ENCODE data around the gene RUNX1. TPM values are rescaled to one million over a fixed set of nuclear protein-coding genes. Genes with fewer than 3 reads are reported as not detected.
"Not testable (repeated sequence)": the region's sequence is repeated elsewhere in the genome, so short reads cannot be mapped to it uniquely, and the experiment has no call there.

Gene RUNX1
- total RNA-seq, 1 experiment from 2014 or later: 3.9 TPM

- no peak for DNase-seq (ENCODE audit: low read depth, low spot score)
- in situ Hi-C loops (cut with HindIII; ENCODE audit: low pct_unique_long_range_greater_than_20kb, low sequenced_read_pairs): no loop called here
Observed at GRCh38 chr21:34969423-34970166, 79.5 kb downstream of the RUNX1 start.

GRCh38 chr21:34968414-34969333 lies 80.4 kb downstream of the RUNX1 start:
- no peak for DNase-seq (ENCODE audit: low read depth, low spot score)
- in situ Hi-C loops (cut with HindIII; ENCODE audit: low pct_unique_long_range_greater_than_20kb, low sequenced_read_pairs): no loop called here

- in situ Hi-C loops (cut with HindIII; ENCODE audit: low pct_unique_long_range_greater_than_20kb, low sequenced_read_pairs): no loop called here
- peak; percentile 3 for DNase-seq (ENCODE audit: low read depth, low spot score)
Observed at GRCh38 chr21:34967509-34968289, 81.4 kb downstream of the RUNX1 start.

GRCh38 chr21:34966881-34967280 lies 82.2 kb downstream of the RUNX1 start:
- DNase-seq (ENCODE audit: low read depth, low spot score); in situ Hi-C loops (cut with HindIII; ENCODE audit: low pct_unique_long_range_greater_than_20kb, low sequenced_read_pairs): not testable (repeated sequence)

DNA sequence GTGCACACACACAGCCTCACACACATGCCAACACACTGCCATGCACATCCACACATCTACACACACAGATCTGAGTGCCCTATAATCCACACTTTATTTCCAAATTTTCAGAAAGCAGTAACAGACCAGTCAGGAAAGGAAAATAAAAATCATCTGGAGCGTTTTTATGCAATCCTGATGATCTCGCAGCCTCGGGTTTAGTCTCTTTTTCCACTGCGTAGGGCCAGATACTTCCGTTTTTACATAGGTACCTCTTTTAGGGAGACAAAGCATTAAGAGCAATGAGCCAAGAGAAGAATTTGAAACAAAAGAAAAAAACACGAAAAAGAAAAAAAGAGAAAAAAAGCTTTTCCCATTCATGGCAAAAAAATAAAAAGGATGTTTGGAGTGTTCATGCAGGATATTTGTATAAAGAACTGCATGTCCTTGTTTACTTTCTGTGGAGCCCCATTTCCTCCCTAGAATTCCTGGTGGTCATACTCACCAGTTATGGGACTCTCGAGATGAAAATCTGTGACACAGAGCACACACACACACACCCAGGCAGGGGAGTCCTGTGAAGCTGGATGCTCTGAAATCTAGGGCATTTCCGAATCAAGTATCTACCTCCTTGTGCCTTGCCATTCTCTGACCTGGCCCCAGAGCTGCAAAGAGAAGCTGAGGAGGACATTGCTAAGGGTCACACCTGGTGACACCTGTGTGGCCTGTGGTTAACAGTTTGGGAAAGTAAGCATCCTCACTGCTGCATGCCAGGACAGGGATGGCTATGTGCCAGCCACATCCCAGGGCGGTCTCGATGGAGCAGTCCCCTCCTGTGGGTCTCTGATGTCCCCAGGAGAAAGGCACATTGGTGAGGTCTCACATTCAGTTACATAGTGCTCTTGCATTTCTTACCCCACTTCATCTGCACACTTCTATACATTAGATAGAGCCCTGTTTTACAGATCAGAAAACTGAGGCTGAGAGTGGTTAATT lies 83.6 kb downstream of the RUNX1 start:
- DNase-seq (ENCODE audit: low read depth, low spot score): no peak
- in situ Hi-C loops (cut with HindIII; ENCODE audit: low pct_unique_long_range_greater_than_20kb, low sequenced_read_pairs): no loop called here

GRCh38 chr21:34962586-34963222 lies 86.4 kb downstream of the RUNX1 start:
- in situ Hi-C loops (cut with HindIII; ENCODE audit: low pct_unique_long_range_greater_than_20kb, low sequenced_read_pairs): no loop called here

DNA sequence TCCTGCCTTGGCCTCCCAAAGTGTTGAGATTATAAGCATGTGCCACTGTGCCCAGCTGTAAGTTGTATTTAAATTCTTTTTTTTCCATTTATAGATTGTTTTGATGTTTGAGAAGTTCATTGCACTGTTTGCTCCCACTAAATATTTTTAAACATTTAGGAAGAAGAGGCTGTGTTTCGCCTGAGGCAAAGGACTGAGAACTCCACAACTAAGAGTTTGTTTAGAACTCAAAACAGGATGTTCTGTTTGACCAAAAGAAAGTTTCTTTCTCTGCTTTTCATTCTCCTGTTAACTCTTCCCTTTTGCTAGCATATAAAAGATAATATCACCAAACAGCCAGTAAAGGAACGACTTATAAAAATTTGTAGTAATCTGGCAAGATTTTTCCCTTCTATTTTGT lies 87.0 kb downstream of the RUNX1 start:
- no peak for DNase-seq (ENCODE audit: low read depth, low spot score)
- in situ Hi-C loops (cut with HindIII; ENCODE audit: low pct_unique_long_range_greater_than_20kb, low sequenced_read_pairs): no loop called here

More at GRCh38 chr21:34962586-34963222, 86.4 kb downstream of the RUNX1 start:
- no peak for DNase-seq (ENCODE audit: low read depth, low spot score)

DNA sequence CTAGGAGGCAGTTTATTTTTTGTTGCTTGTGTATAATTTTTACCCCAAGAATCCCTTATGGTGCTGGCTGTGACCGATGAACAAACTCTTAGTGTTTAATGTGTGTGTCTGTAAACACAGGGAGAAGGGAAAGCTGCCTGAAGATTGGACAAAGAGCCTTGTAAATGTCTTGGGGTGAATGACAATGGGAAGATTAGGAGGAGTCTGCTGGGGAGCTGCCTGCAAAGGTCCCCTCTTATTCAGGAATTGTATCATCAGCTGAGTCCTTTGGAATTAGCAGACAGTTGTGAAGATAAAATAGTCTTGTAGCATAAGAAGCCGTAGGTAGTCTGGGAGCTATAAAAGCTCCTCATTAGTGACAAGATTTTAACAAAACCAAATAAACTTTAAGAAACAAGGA lies 88.4 kb downstream of the RUNX1 start:
- in situ Hi-C loops (cut with HindIII; ENCODE audit: low pct_unique_long_range_greater_than_20kb, low sequenced_read_pairs): no loop called here
- DNase-seq (ENCODE audit: low read depth, low spot score): no peak

DNA sequence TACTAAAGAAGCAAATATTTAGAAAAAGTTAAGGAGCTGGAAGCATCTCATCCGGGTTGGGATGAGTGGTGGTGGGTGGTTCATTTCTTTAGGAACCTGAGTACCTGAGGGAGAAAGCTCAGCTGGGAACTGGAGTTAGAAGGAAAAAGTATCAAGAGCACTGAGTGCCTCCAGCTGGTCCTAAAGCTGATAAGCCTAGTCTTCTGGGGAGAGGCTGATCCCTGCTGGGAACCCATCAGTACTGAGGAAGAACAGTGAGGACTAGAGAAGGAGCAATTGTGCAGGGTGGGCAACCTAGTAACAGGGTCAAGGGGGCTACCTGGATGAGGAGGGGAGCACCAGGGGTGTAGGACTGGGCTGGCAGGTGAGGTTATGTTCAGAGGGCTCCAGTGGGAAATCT lies 89.5 kb downstream of the RUNX1 start:
- no peak for DNase-seq (ENCODE audit: low read depth, low spot score)

GRCh38 chr21:34958040-34958439 lies 91.1 kb downstream of the RUNX1 start:
- no peak for DNase-seq (ENCODE audit: low read depth, low spot score)
- in situ Hi-C loops (cut with HindIII; ENCODE audit: low pct_unique_long_range_greater_than_20kb, low sequenced_read_pairs): no loop called here

More for the DNA sequence above, 89.5 kb downstream of the RUNX1 start:
- in situ Hi-C loops (cut with HindIII; ENCODE audit: low pct_unique_long_range_greater_than_20kb, low sequenced_read_pairs): no loop called here

DNA sequence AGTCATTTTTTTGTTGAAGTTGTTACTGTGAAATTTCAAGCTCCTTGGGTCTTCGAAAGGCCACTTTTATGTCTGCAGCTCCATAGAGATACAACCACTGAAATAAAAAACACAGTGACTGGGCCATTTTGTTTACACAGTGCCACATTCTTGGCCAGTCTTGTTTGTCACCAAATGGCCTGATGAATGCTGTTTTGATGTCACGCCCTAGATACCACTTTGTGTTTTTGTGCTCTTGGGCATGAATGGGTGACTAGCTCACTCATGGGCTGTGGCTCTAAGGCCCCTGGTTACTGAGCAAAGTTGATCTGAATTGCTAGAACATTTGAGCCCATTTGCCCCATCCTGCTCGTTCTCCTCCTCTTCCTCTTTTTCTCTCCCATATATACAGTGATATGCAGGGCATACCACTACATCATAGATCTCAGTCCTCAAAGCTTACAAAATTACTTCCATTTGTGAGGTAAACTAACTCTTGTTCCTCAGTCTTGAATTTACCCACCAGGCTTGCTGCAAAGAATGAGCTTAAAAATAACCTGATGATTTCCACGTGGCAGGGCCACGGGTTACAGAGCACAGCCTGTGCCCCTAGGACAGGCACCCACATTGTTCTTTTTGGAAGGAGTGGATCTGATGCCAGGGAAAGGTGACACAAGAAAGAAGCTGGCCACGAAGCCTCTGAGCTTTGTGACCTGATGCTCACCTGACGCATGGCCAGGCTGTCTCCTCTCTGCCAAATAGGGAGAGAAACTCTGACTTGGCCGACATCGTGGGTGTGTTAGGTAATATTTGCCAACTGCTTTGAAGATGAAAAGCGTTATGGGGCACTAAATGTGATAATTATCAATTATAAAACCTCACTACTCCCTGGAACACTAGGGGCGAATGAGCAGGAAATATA lies 92.4 kb downstream of the RUNX1 start:
- in situ Hi-C loops (cut with HindIII; ENCODE audit: low pct_unique_long_range_greater_than_20kb, low sequenced_read_pairs): no loop called here
- DNase-seq (ENCODE audit: low read depth, low spot score): no peak

DNA sequence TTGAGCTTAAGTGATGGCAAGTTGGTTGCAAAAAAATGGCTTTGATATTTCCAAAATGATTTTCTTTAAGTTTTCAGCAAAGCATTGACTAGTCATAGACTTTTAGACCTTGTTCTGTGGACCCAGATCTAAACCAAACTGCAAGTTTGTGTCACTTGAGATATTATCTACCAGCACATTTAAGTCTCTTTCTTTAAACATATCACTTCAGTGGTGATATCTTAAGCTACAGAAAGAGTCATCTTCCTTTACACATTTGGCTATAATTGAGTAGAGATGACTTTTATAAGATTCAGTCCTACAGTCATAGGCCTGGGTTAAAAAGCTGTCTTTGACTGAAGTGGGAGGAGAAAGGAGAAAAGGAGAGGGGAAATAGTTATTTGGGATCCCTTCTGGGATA lies 95.2 kb downstream of the RUNX1 start:
- DNase-seq (ENCODE audit: low read depth, low spot score): no peak
- in situ Hi-C loops (cut with HindIII; ENCODE audit: low pct_unique_long_range_greater_than_20kb, low sequenced_read_pairs): no loop called here

DNA sequence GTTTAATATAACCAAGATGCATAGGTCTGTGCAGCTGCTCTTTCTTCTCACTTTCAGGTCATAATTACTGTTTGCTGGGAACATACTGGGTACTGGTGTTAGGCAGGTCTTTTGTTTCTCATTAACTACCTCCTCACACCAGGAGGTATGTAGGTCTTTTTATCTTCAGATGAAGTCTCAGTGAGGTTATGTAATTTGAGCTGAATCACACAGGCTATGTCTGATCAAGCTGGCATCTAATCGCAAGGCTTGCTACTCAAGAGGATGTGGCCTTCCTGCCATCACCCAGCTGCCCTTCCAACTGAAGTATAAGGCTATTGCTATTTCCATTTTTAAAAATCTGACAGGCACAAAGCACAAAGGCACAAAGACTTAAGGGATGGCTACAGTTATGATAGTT lies 96.4 kb downstream of the RUNX1 start:
- DNase-seq (ENCODE audit: low read depth, low spot score): no peak
- in situ Hi-C loops (cut with HindIII; ENCODE audit: low pct_unique_long_range_greater_than_20kb, low sequenced_read_pairs): no loop called here

GRCh38 chr21:34951868-34952267 lies 97.2 kb downstream of the RUNX1 start:
- DNase-seq (ENCODE audit: low read depth, low spot score); in situ Hi-C loops (cut with HindIII; ENCODE audit: low pct_unique_long_range_greater_than_20kb, low sequenced_read_pairs): not testable (repeated sequence)

DNA sequence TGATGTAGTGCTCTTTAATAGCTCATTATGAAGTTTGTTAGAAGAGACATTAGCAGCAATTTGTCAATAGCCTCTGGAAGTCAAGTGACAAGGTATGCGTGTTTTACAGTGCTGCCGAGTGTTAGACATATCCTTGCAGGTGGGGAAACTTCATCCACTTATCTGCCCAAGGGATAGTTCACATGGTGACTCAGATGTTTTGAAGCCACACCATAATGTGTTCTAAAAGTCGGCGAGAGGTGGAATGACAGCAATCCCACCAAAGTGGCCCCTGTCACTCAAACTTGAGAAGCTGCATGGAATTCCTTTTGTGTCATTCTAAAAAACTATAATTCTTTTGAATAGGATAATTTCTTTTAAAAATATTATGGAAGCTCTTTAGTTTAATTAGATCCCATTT lies 98.1 kb downstream of the RUNX1 start:
- no peak for DNase-seq (ENCODE audit: low read depth, low spot score)
- in situ Hi-C loops (cut with HindIII; ENCODE audit: low pct_unique_long_range_greater_than_20kb, low sequenced_read_pairs): no loop called here

GRCh38 chr21:34949499-34949898 lies 99.6 kb downstream of the RUNX1 start:
- DNase-seq (ENCODE audit: low read depth, low spot score): no peak
- in situ Hi-C loops (cut with HindIII; ENCODE audit: low pct_unique_long_range_greater_than_20kb, low sequenced_read_pairs): no loop called here

All from SK-MEL-5 (cell line).